K562 (cell line): ENCODE data around the gene OTOP1. TPM values are rescaled to one million over a fixed set of nuclear protein-coding genes. Genes with fewer than 3 reads are reported as not detected.

Experiments used
- ATAC-seq: fragments of 200-7000 bp; cut with Tn5 transposase; 3 replicates; pipeline ENCODE4 v1.9.1; 2020; ENCODE audit warnings: moderate library complexity
- BruUV-seq: library from RNA; stranded (reverse); fragments of 400-500 nt; replicated peaks from 2 replicates; lab custom pipeline; 2021; lab: Mats Ljungman, UMichigan
- CTCF ChIA-PET: fragments of 300-600 bp; formaldehyde crosslinking; extraction: SDS; loops from one replicate; lab custom pipeline; 2021; ENCODE audit warnings: low intra/inter-chr PET ratio; lab: Yijun Ruan, JAX
- POLR2A ChIA-PET: fragments of 300-600, 350-650 bp; sonication (Branson Sonifier 250); formaldehyde crosslinking; extraction: SDS; loops from one replicate; lab custom pipeline; 2021; ENCODE audit warnings: antibody characterized with exemption, inconsistent platforms; lab: Yijun Ruan, JAX
- DNase-seq, 4 experiments: peaks; one replicate each; pipeline versions ENCODE4 v3.0.0 to v3.0.0-alpha.2; 2011 to 2018; ENCODE audit warnings: low spot score in 3 of 4, mixed read lengths in 3 of 4; ENCODE audit errors: extremely low read depth in 1 of 4
- FAIRE-seq: peaks from 2 replicates; lab custom pipeline; 2011; peaks lifted over from hg19 to GRCh38; lab: Jason Lieb, UNC
- H2AFZ ChIP-seq: 2 replicates; pipeline ENCODE4 v1.6.0; 2011; ENCODE audit warnings: low read depth, low read length, control low read depth, inconsistent platforms
- H3K27ac ChIP-seq: fragments of 200-600 bp; 3 replicates; pipeline ENCODE4 v1.8.0; 2011; ENCODE audit warnings: low read depth, mild to moderate bottlenecking, control low read depth, inconsistent platforms, low read length, moderate library complexity, mixed read lengths; ENCODE audit errors: extremely low read depth
- H3K27me3 ChIP-seq, 2 experiments: fragments of 300-600 bp in 1 of 2; 2 replicates in 1 of 2; 3 replicates in 1 of 2; pipeline versions ENCODE4 v1.6.0 to v1.8.0; 2011; ENCODE audit warnings: inconsistent platforms in 2 of 2, low read length in 2 of 2, mild to moderate bottlenecking in 1 of 2, mixed read lengths in 1 of 2, moderate library complexity in 1 of 2; ENCODE audit not compliant: control insufficient read depth in 2 of 2, insufficient read depth in 2 of 2
- H3K36me3 ChIP-seq: fragments of 300-600 bp; 3 replicates; pipeline ENCODE4 v1.8.0; 2011; ENCODE audit warnings: mild to moderate bottlenecking, low read length, inconsistent platforms; ENCODE audit not compliant: control insufficient read depth, insufficient read depth
- H3K4me1 ChIP-seq, 2 experiments: fragments of 200-600 bp in 1 of 2; replicated peaks in 1 of 2; 2 replicates in 1 of 2; 3 replicates in 1 of 2; pipeline versions ENCODE4 v1.5.1 to v1.8.0; 2011; ENCODE audit warnings: inconsistent platforms in 2 of 2, low read length in 2 of 2, mild to moderate bottlenecking in 1 of 2, mixed read lengths in 1 of 2, moderate library complexity in 1 of 2; ENCODE audit not compliant: control insufficient read depth in 2 of 2, insufficient read depth in 2 of 2
- H3K4me2 ChIP-seq: 2 replicates; pipeline ENCODE4 v1.6.1; 2011; ENCODE audit warnings: low read length, control low read depth, inconsistent platforms, mixed read lengths; ENCODE audit not compliant: insufficient read depth
- H3K4me3 ChIP-seq: fragments of 200-600 bp; sonication (generic), shearing (Covaris generic); 2 replicates; pipeline ENCODE4 v1.5.1; 2016; ENCODE audit warnings: control low read depth, inconsistent platforms
- H3K79me2 ChIP-seq: fragments of 200-600 bp; 3 replicates; pipeline ENCODE4 v1.8.0; 2011; ENCODE audit warnings: low read length, inconsistent platforms; ENCODE audit not compliant: control insufficient read depth, insufficient read depth
- H3K9ac ChIP-seq, 2 experiments: 2 replicates each; pipeline versions ENCODE4 v1.6.0 to v1.6.1; 2011; ENCODE audit warnings: low read depth in 2 of 2, low read length in 2 of 2, control low read depth in 1 of 2, inconsistent platforms in 1 of 2, mild to moderate bottlenecking in 1 of 2, mixed read lengths in 1 of 2; ENCODE audit not compliant: insufficient read depth in 1 of 2
- H3K9me1 ChIP-seq: one replicate; pipeline ENCODE4 v1.6.0; 2011; ENCODE audit warnings: inconsistent platforms, mild to moderate bottlenecking, low read length, moderate library complexity; ENCODE audit not compliant: control insufficient read depth, insufficient read depth
- H3K9me3 ChIP-seq: replicated peaks from 2 replicates; pipeline ENCODE4 v1.5.1; 2011; ENCODE audit warnings: low read depth, low read length, inconsistent platforms; ENCODE audit not compliant: control insufficient read depth, insufficient read depth
- H4K20me1 ChIP-seq: replicated peaks from 2 replicates; pipeline ENCODE4 v1.6.1; 2011; ENCODE audit warnings: low read length, inconsistent platforms, mixed read lengths; ENCODE audit not compliant: control insufficient read depth, insufficient read depth
- HLTF ChIP-seq: fragments of 450-650 bp; IDR thresholded peaks from 2 replicates; pipeline ENCODE4 v1.6.1; 2016
- OTX1 ChIP-seq: fragments of 450-650 bp; formaldehyde crosslinking; IDR thresholded peaks from 2 replicates; pipeline ENCODE4 v1.4.0; 2022; ENCODE audit warnings: mild to moderate bottlenecking
- PHF8 ChIP-seq: fragments of 200-600 bp; sonication (generic); IDR thresholded peaks from 2 replicates; pipeline ENCODE4 v1.6.1; 2012; ENCODE audit warnings: mixed run types, mild to moderate bottlenecking, inconsistent platforms, low read length, moderate library complexity, borderline replicate concordance
- ZBTB17 ChIP-seq: fragments of 450-650 bp; formaldehyde crosslinking; IDR thresholded peaks from 2 replicates; pipeline ENCODE4 v1.4.0; 2020; ENCODE audit warnings: mild to moderate bottlenecking
- ZNF23 ChIP-seq: fragments of 250-450 bp; sonication (Bioruptor Pico); IDR thresholded peaks from 2 replicates; pipeline ENCODE4 v1.4.0; 2020; ENCODE audit warnings: mild to moderate bottlenecking
- in situ Hi-C: fragments of 300-500 bp; cut with MboI; formaldehyde crosslinking; loops from 4 replicates; pipeline ENCODE4 v1.15.0; 2018; ENCODE audit warnings: inconsistent platforms, mixed read lengths
- intact Hi-C: fragments of 100-400 bp; cut with micrococcal nuclease; formaldehyde crosslinking; loops from 2 replicates; pipeline ENCODE4 v1.14.2; 2022
- polyA plus RNA-seq, 8 experiments: library from polyadenylated mRNA; depleted of rRNA in 4 of 8; stranded (reverse) in 5 of 8; unstranded in 3 of 8; fragments of >200 nt; fragmentation: Nextera tagmentation in 2 of 8; fragmentation: Illumina TruSeq in 1 of 8; extraction: Ambion mirVana in 2 of 8; extraction: Trizol in 1 of 8; gene quantifications; 2 replicates each; pipeline versions ENCODE4 v1.2.1 to v1.2.3, GENCODE V29; 2011 to 2014; ENCODE audit warnings: inconsistent platforms in 1 of 8, missing spikeins in 1 of 8
- total RNA-seq, 7 experiments: library from RNA; depleted of rRNA in 6 of 7; stranded (reverse); fragments of >200 nt in 6 of 7; fragmentation: Illumina TruSeq in 2 of 7; extraction: Trizol in 2 of 7; gene quantifications; 2 replicates each; pipeline versions ENCODE4 v1.2.1 to v1.2.3, GENCODE V29; 2011 to 2021; ENCODE audit warnings: low replicate concordance in 1 of 7
- TF ChIP-seq, protein P1 (sequence below), 2 experiments: fragments of 450-650 bp; formaldehyde crosslinking in 1 of 2; IDR thresholded peaks; 2 replicates each; pipeline versions ENCODE4 v1.4.0 to v1.6.1; 2014 to 2020; ENCODE audit warnings: mild to moderate bottlenecking in 2 of 2, borderline replicate concordance in 1 of 2, low read depth in 1 of 2
- TF ChIP-seq, protein P2 (sequence below), 2 experiments: fragments of 150-350 bp in 1 of 2; IDR thresholded peaks; 2 replicates each; pipeline ENCODE4 v1.6.1; 2012 to 2016; ENCODE audit warnings: low read depth in 2 of 2, low read length in 2 of 2, mild to moderate bottlenecking in 1 of 2, moderate library complexity in 1 of 2
- TF ChIP-seq, protein P3 (sequence below), 2 experiments: fragments of 450-650 bp; IDR thresholded peaks; 2 replicates each; pipeline ENCODE4 v1.6.1; 2016

The OTOP1 gene
- total and polyA plus RNA-seq, 9 of the 15 experiments (the other 6 are each of a cell fraction or from before 2014, with no cell fraction given): not detected

GRCh38 chr4:4206204-4206603, 20.5 kb downstream of the OTOP1 start:
- Histone ChIP-seq H3K36me3 (no peaks in the 10 kb centered on the region), H3K27ac (no peak overlapping the region), H3K4me2 (no peak overlapping the region), H3K4me3 (no peak overlapping the region), H2AFZ (no peak overlapping the region), H3K9me1 (no peaks in the 10 kb centered on the region), H3K9ac (no peak overlapping the region), H3K79me2 (no peaks in the 10 kb centered on the region), H4K20me1 (no peaks in the 10 kb centered on the region), H3K9me3 (no peaks in the 10 kb centered on the region), H3K27me3 (peaks cover 2 to 32% of the 10 kb centered on the region in 2 experiments; a peak in 2 of 5 replicates), H3K4me1 (no peaks in the 10 kb centered on the region)
- no TSS peak for BruUV-seq
- intact Hi-C loops (no loop called here), in situ Hi-C loops (no loop called here)
- FAIRE-seq (no peak), DNase-seq (peak in 1 of 4 experiments; percentile 18), ATAC-seq (no peak)
- CTCF ChIA-PET: no interaction called here
- POLR2A ChIA-PET: no interaction called here
- TF ChIP-seq, protein P1, sequence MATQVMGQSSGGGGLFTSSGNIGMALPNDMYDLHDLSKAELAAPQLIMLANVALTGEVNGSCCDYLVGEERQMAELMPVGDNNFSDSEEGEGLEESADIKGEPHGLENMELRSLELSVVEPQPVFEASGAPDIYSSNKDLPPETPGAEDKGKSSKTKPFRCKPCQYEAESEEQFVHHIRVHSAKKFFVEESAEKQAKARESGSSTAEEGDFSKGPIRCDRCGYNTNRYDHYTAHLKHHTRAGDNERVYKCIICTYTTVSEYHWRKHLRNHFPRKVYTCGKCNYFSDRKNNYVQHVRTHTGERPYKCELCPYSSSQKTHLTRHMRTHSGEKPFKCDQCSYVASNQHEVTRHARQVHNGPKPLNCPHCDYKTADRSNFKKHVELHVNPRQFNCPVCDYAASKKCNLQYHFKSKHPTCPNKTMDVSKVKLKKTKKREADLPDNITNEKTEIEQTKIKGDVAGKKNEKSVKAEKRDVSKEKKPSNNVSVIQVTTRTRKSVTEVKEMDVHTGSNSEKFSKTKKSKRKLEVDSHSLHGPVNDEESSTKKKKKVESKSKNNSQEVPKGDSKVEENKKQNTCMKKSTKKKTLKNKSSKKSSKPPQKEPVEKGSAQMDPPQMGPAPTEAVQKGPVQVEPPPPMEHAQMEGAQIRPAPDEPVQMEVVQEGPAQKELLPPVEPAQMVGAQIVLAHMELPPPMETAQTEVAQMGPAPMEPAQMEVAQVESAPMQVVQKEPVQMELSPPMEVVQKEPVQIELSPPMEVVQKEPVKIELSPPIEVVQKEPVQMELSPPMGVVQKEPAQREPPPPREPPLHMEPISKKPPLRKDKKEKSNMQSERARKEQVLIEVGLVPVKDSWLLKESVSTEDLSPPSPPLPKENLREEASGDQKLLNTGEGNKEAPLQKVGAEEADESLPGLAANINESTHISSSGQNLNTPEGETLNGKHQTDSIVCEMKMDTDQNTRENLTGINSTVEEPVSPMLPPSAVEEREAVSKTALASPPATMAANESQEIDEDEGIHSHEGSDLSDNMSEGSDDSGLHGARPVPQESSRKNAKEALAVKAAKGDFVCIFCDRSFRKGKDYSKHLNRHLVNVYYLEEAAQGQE (IDR thresholded peaks at IDR 0.05; ENCODE audit: borderline replicate concordance): peak; percentile 57
- TF ChIP-seq, protein P1 (CRISPR knock-in tag; IDR thresholded peaks at IDR 0.05; ENCODE audit: low read depth): no peak
- peak; percentile 50; the same call in 1 of the 2 replicates for TF ChIP-seq HLTF
- peak; percentile 99 for TF ChIP-seq ZNF23 (CRISPR knock-in tag)
- TF ChIP-seq ZBTB17 (CRISPR knock-in tag): peak; percentile 95
- TF ChIP-seq, protein P2, sequence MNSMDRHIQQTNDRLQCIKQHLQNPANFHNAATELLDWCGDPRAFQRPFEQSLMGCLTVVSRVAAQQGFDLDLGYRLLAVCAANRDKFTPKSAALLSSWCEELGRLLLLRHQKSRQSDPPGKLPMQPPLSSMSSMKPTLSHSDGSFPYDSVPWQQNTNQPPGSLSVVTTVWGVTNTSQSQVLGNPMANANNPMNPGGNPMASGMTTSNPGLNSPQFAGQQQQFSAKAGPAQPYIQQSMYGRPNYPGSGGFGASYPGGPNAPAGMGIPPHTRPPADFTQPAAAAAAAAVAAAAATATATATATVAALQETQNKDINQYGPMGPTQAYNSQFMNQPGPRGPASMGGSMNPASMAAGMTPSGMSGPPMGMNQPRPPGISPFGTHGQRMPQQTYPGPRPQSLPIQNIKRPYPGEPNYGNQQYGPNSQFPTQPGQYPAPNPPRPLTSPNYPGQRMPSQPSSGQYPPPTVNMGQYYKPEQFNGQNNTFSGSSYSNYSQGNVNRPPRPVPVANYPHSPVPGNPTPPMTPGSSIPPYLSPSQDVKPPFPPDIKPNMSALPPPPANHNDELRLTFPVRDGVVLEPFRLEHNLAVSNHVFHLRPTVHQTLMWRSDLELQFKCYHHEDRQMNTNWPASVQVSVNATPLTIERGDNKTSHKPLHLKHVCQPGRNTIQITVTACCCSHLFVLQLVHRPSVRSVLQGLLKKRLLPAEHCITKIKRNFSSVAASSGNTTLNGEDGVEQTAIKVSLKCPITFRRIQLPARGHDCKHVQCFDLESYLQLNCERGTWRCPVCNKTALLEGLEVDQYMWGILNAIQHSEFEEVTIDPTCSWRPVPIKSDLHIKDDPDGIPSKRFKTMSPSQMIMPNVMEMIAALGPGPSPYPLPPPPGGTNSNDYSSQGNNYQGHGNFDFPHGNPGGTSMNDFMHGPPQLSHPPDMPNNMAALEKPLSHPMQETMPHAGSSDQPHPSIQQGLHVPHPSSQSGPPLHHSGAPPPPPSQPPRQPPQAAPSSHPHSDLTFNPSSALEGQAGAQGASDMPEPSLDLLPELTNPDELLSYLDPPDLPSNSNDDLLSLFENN (IDR thresholded peaks at IDR 0.05; ENCODE audit: low read depth in 2 of 2, low read length in 2 of 2): peak in 1 of 2 experiments; percentile 72; a peak in 1 of 4 replicates
- TF ChIP-seq, protein P3, sequence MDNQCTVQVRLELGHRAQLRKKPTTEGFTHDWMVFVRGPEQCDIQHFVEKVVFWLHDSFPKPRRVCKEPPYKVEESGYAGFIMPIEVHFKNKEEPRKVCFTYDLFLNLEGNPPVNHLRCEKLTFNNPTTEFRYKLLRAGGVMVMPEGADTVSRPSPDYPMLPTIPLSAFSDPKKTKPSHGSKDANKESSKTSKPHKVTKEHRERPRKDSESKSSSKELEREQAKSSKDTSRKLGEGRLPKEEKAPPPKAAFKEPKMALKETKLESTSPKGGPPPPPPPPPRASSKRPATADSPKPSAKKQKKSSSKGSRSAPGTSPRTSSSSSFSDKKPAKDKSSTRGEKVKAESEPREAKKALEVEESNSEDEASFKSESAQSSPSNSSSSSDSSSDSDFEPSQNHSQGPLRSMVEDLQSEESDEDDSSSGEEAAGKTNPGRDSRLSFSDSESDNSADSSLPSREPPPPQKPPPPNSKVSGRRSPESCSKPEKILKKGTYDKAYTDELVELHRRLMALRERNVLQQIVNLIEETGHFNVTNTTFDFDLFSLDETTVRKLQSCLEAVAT (IDR thresholded peaks at IDR 0.05): peak in 1 of 2 experiments; percentile 98; a peak in 2 of 4 replicates
- no peak for TF ChIP-seq PHF8
- TF ChIP-seq OTX1 (CRISPR knock-in tag): no peak
